ENCODE results near the gene PPM1H.

Gene PPM1H

DNA sequence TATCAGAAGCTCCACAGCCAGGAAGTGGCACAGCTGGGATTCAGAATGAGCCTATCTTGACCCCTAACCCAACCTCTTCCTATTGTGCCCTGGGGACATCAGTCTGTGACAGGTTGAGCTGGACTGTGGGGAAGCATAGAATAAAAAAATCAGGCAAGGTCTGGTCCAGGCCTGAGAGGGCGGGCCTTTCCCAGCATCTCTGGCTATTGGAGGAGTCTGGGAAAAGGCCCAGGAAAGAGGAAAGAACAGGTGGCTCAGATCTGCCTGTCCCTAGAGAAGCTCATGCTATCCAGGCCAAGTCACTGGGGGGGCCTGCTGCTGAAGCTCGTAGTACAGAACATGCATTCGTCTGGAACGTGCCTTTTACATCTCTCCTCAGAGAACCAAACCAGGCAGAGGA, 100.5 kb downstream of the PPM1H start:
- POLR2A ChIA-PET: no interaction called here
- Histone ChIP-seq H3K36me3 (ENCODE audit: control insufficient read depth in 2 of 2, insufficient read depth in 1 of 2, low read length in 2 of 2) (peaks cover 0 to 13% of the 10 kb centered on the region in 2 experiments; a peak in 1 of 3 replicates), H3K27ac (ENCODE audit: extremely low read depth, low read depth, low read length) (no peak overlapping the region), H3K4me1 (ENCODE audit: control insufficient read depth, insufficient read depth, low read length) (no peaks in the 10 kb centered on the region), H3K4me3 (ENCODE audit: low read depth, low read length) (no peak overlapping the region), H3K9me3 (ENCODE audit: control insufficient read depth, insufficient read depth, low read depth, low read length) (no peaks in the 10 kb centered on the region)
- TF ChIP-seq HOXC10 (CRISPR knock-in tag; IDR thresholded peaks at IDR 0.05): no peak
- TF ChIP-seq ZBTB7A (tag by site-specific recombination; IDR thresholded peaks at IDR 0.05; ENCODE audit: low read depth): no peak
- TF ChIP-seq ZNF335 (tag by site-specific recombination; conservative IDR thresholded peaks at IDR 0.05): peak; percentile 64
- CTCF ChIA-PET: interaction anchor here (1.6 kb wide), 1 partner anchor 151 kb away, joined by 3 read pairs; no protein-coding TSS in a partner anchor

DNA sequence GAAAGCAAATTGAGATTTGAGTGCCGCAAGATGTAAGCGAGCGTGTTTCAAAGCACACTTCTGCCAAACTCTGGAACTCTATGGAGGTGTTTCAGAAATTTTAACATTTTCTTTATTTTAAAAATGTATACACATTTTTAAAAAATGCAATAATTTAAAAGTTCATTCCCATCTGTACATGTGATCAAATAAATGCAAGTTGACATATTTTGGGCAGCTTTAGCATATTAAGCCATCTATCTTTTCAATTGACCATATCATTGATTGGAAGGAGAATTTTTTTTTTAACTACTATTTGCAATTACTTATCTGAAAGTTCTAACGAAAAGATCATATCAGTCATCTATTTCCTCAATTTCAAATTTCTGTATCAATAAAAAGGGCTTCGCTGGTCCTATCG, 101.3 kb downstream of the PPM1H start:
- peaks cover 0 to 13% of the 10 kb centered on the region in 2 experiments; a peak in 1 of 3 replicates for H3K36me3 ChIP-seq (ENCODE audit: control insufficient read depth in 2 of 2, insufficient read depth in 1 of 2, low read length in 2 of 2)
- ChIA-PET POLR2A (no interaction called here), CTCF (interaction anchor here (0.7 kb wide), 1 partner anchor 124 kb away, joined by 3 read pairs; no protein-coding TSS in a partner anchor)
- TF ChIP-seq ZNF514 (tag by site-specific recombination; IDR thresholded peaks at IDR 0.05) (no peak), ZNF544 (tag by site-specific recombination; IDR thresholded peaks at IDR 0.05) (no peak), ZNF16 (tag by site-specific recombination; IDR thresholded peaks at IDR 0.05; ENCODE audit: low read depth) (no peak), ZBTB8A (tag by site-specific recombination; IDR thresholded peaks at IDR 0.05) (no peak), HOXC10 (CRISPR knock-in tag; IDR thresholded peaks at IDR 0.05) (no peak), ZNF23 (tag by site-specific recombination; IDR thresholded peaks at IDR 0.05; ENCODE audit: borderline replicate concordance) (no peak), KLF16 (tag by site-specific recombination; IDR thresholded peaks at IDR 0.05) (no peak), ZNF292 (tag by site-specific recombination; IDR thresholded peaks at IDR 0.05; ENCODE audit: borderline replicate concordance, low read depth) (no peak), FEZF1 (tag by site-specific recombination; IDR thresholded peaks at IDR 0.05) (no peak), ZFP37 (tag by site-specific recombination; IDR thresholded peaks at IDR 0.05) (no peak), ZSCAN23 (tag by site-specific recombination; IDR thresholded peaks at IDR 0.05) (no peak), ZNF768 (tag by site-specific recombination; IDR thresholded peaks at IDR 0.05) (no peak)
- TF ChIP-seq, protein P1, sequence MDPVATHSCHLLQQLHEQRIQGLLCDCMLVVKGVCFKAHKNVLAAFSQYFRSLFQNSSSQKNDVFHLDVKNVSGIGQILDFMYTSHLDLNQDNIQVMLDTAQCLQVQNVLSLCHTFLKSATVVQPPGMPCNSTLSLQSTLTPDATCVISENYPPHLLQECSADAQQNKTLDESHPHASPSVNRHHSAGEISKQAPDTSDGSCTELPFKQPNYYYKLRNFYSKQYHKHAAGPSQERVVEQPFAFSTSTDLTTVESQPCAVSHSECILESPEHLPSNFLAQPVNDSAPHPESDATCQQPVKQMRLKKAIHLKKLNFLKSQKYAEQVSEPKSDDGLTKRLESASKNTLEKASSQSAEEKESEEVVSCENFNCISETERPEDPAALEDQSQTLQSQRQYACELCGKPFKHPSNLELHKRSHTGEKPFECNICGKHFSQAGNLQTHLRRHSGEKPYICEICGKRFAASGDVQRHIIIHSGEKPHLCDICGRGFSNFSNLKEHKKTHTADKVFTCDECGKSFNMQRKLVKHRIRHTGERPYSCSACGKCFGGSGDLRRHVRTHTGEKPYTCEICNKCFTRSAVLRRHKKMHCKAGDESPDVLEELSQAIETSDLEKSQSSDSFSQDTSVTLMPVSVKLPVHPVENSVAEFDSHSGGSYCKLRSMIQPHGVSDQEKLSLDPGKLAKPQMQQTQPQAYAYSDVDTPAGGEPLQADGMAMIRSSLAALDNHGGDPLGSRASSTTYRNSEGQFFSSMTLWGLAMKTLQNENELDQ (tag by site-specific recombination; IDR thresholded peaks at IDR 0.05; ENCODE audit: low read depth): no peak
- TF ChIP-seq, protein P2, sequence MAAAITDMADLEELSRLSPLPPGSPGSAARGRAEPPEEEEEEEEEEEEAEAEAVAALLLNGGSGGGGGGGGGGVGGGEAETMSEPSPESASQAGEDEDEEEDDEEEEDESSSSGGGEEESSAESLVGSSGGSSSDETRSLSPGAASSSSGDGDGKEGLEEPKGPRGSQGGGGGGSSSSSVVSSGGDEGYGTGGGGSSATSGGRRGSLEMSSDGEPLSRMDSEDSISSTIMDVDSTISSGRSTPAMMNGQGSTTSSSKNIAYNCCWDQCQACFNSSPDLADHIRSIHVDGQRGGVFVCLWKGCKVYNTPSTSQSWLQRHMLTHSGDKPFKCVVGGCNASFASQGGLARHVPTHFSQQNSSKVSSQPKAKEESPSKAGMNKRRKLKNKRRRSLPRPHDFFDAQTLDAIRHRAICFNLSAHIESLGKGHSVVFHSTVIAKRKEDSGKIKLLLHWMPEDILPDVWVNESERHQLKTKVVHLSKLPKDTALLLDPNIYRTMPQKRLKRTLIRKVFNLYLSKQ (tag by site-specific recombination; IDR thresholded peaks at IDR 0.05; ENCODE audit: borderline replicate concordance): no peak
- TF ChIP-seq, protein P3, sequence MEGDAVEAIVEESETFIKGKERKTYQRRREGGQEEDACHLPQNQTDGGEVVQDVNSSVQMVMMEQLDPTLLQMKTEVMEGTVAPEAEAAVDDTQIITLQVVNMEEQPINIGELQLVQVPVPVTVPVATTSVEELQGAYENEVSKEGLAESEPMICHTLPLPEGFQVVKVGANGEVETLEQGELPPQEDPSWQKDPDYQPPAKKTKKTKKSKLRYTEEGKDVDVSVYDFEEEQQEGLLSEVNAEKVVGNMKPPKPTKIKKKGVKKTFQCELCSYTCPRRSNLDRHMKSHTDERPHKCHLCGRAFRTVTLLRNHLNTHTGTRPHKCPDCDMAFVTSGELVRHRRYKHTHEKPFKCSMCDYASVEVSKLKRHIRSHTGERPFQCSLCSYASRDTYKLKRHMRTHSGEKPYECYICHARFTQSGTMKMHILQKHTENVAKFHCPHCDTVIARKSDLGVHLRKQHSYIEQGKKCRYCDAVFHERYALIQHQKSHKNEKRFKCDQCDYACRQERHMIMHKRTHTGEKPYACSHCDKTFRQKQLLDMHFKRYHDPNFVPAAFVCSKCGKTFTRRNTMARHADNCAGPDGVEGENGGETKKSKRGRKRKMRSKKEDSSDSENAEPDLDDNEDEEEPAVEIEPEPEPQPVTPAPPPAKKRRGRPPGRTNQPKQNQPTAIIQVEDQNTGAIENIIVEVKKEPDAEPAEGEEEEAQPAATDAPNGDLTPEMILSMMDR (tag by site-specific recombination; IDR thresholded peaks at IDR 0.05): no peak
- TF ChIP-seq, protein P4, sequence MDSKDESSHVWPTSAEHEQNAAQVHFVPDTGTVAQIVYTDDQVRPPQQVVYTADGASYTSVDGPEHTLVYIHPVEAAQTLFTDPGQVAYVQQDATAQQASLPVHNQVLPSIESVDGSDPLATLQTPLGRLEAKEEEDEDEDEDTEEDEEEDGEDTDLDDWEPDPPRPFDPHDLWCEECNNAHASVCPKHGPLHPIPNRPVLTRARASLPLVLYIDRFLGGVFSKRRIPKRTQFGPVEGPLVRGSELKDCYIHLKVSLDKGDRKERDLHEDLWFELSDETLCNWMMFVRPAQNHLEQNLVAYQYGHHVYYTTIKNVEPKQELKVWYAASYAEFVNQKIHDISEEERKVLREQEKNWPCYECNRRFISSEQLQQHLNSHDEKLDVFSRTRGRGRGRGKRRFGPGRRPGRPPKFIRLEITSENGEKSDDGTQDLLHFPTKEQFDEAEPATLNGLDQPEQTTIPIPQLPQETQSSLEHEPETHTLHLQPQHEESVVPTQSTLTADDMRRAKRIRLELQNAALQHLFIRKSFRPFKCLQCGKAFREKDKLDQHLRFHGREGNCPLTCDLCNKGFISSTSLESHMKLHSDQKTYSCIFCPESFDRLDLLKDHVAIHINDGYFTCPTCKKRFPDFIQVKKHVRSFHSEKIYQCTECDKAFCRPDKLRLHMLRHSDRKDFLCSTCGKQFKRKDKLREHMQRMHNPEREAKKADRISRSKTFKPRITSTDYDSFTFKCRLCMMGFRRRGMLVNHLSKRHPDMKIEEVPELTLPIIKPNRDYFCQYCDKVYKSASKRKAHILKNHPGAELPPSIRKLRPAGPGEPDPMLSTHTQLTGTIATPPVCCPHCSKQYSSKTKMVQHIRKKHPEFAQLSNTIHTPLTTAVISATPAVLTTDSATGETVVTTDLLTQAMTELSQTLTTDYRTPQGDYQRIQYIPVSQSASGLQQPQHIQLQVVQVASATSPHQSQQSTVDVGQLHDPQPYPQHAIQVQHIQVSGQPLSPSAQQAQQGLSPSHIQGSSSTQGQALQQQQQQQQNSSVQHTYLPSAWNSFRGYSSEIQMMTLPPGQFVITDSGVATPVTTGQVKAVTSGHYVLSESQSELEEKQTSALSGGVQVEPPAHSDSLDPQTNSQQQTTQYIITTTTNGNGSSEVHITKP (tag by site-specific recombination; IDR thresholded peaks at IDR 0.05): no peak
- no peaks in the 10 kb centered on the region for H3K4me1 ChIP-seq (ENCODE audit: control insufficient read depth, insufficient read depth, low read length)
- no peak overlapping the region for H3K4me3 ChIP-seq (ENCODE audit: low read depth, low read length)
- no peak overlapping the region for H3K27ac ChIP-seq (ENCODE audit: extremely low read depth, low read depth, low read length)
- H3K9me3 ChIP-seq (ENCODE audit: control insufficient read depth, insufficient read depth, low read depth, low read length): no peaks in the 10 kb centered on the region
